Astrocyte (in vitro differentiated cells and primary cell): ENCODE measurements around the gene SPATA24. TPM values are rescaled to one million over a fixed set of nuclear protein-coding genes. Genes with fewer than 3 reads are reported as not detected.

Experiments
- DNase-seq: peaks from one replicate; pipeline ENCODE4 v3.0.0-alpha.2; 2010; ENCODE audit warnings: low read depth
- FAIRE-seq: peaks from 2 replicates; lab custom pipeline; 2011; peaks lifted over from hg19 to GRCh38; lab: Jason Lieb, UNC
- H2AFZ ChIP-seq: 2 replicates; pipeline ENCODE4 v1.6.0; 2012; ENCODE audit warnings: low read depth, low read length, inconsistent platforms
- H3K27ac ChIP-seq: 2 replicates; pipeline ENCODE4 v1.5.1; 2011; ENCODE audit warnings: low read depth, low read length, inconsistent platforms
- H3K27me3 ChIP-seq: 2 replicates; pipeline ENCODE4 v1.6.0; 2011; ENCODE audit warnings: low read length, inconsistent platforms; ENCODE audit not compliant: insufficient read depth
- H3K36me3 ChIP-seq: 2 replicates; pipeline ENCODE4 v1.5.1; 2011; ENCODE audit warnings: low read length, inconsistent platforms; ENCODE audit not compliant: insufficient read depth
- H3K4me1 ChIP-seq: 2 replicates; pipeline ENCODE4 v1.5.1; 2011; ENCODE audit warnings: low read length, inconsistent platforms; ENCODE audit not compliant: insufficient read depth
- H3K4me2 ChIP-seq: 2 replicates; pipeline ENCODE4 v1.6.0; 2012; ENCODE audit warnings: low read length, inconsistent platforms
- H3K4me3 ChIP-seq: 2 replicates; pipeline ENCODE4 v1.5.1; 2011; ENCODE audit warnings: low read depth, mild to moderate bottlenecking, low read length, inconsistent platforms; ENCODE audit not compliant: insufficient read depth
- H3K79me2 ChIP-seq: 2 replicates; pipeline ENCODE4 v1.6.0; 2012; ENCODE audit warnings: mild to moderate bottlenecking, low read length, inconsistent platforms; ENCODE audit not compliant: insufficient read depth
- H3K9ac ChIP-seq: 2 replicates; pipeline ENCODE4 v1.6.0; 2012; ENCODE audit warnings: mild to moderate bottlenecking, low read length, inconsistent platforms
- H3K9me3 ChIP-seq: 2 replicates; pipeline ENCODE4 v1.5.1; 2012; ENCODE audit warnings: low read depth, mild to moderate bottlenecking, low read length, inconsistent platforms; ENCODE audit not compliant: insufficient read depth
- H4K20me1 ChIP-seq: 2 replicates; pipeline ENCODE4 v1.6.0; 2012; ENCODE audit warnings: low read length, inconsistent platforms; ENCODE audit not compliant: insufficient read depth
- H3K27ac Mint-ChIP-seq: one replicate; pipeline ENCODE4 v1.8.0; 2021; ENCODE audit warnings: mild to moderate bottlenecking, mixed read lengths; ENCODE audit not compliant: unreplicated experiment
- H3K27me3 Mint-ChIP-seq: one replicate; pipeline ENCODE4 v1.8.0; 2021; ENCODE audit warnings: low read depth, mixed read lengths; ENCODE audit not compliant: unreplicated experiment
- H3K36me3 Mint-ChIP-seq: one replicate; pipeline ENCODE4 v1.8.0; 2021; ENCODE audit warnings: low read depth, mixed read lengths; ENCODE audit not compliant: unreplicated experiment
- H3K4me1 Mint-ChIP-seq: one replicate; pipeline ENCODE4 v1.8.0; 2021; ENCODE audit warnings: low read depth, mixed read lengths; ENCODE audit not compliant: unreplicated experiment
- H3K4me3 Mint-ChIP-seq: one replicate; pipeline ENCODE4 v1.8.0; 2021; ENCODE audit warnings: mild to moderate bottlenecking, moderate library complexity, mixed read lengths; ENCODE audit not compliant: unreplicated experiment
- H3K9me3 Mint-ChIP-seq: one replicate; pipeline ENCODE4 v1.8.0; 2021; ENCODE audit warnings: mild to moderate bottlenecking, mixed read lengths; ENCODE audit not compliant: unreplicated experiment
- CTCF ChIP-seq: IDR thresholded peaks from 2 replicates; pipeline ENCODE4 v1.5.1; 2011; ENCODE audit warnings: low read depth, mild to moderate bottlenecking, inconsistent platforms, low read length, moderate library complexity; ENCODE audit not compliant: insufficient read depth
- EZH2 ChIP-seq: IDR thresholded peaks from 2 replicates; pipeline ENCODE4 v1.6.1; 2012; ENCODE audit warnings: mild to moderate bottlenecking, low read length, inconsistent platforms; ENCODE audit not compliant: insufficient read depth
- total RNA-seq: library from RNA; stranded (reverse); gene quantifications from 2 replicates; pipeline ENCODE4 v1.2.1, GENCODE V29; 2021

The SPATA24 gene
- total RNA-seq, 1 donor from 2014 or later = 5.2 TPM

- H3K27ac Mint-ChIP-seq = no peak within 1 kb of the TSS
- peaks cover 28% of the 10 kb centered on the region for H3K27me3 Mint-ChIP-seq
Observed at GRCh38 chr5:139394654-139395566, 9.0 kb downstream of the SPATA24 start, which contains the start of gene PROB1. Gene PROB1 (minus strand): TSS chr5:139395104. CDS start chr5:139395081, 23 bp downstream.

GRCh38 chr5:139394123-139394653 lies 9.7 kb downstream of the SPATA24 start:
- Mint-ChIP-seq H3K36me3 (peaks cover 6% of the 10 kb centered on the region), H3K27me3 (peaks cover 28% of the 10 kb centered on the region), H3K9me3 (no peaks in the 10 kb centered on the region), H3K27ac (no peak overlapping the region), H3K4me1 (peaks cover 4% of the 10 kb centered on the region), H3K4me3 (no peak overlapping the region)
- H3K4me1 ChIP-seq = peaks cover 14% of the 10 kb centered on the region
- DNase-seq (no peak), FAIRE-seq (no peak)
- H4K20me1 ChIP-seq = peaks cover 3% of the 10 kb centered on the region
- peaks cover 18% of the 10 kb centered on the region for H3K27me3 ChIP-seq
- H3K36me3 ChIP-seq = no peaks in the 10 kb centered on the region
- no peak overlapping the region for H3K27ac ChIP-seq
- TF ChIP-seq EZH2 = peak; percentile 95
- no peak for TF ChIP-seq CTCF
- H3K79me2 ChIP-seq = no peaks in the 10 kb centered on the region
- peak overlapping the region; percentile 81 for H3K4me2 ChIP-seq
- peak overlapping the region; percentile 9 for H3K9ac ChIP-seq
- no peaks in the 10 kb centered on the region for H3K9me3 ChIP-seq
- peak overlapping the region; percentile 71 for H2AFZ ChIP-seq
- H3K4me3 ChIP-seq = peak overlapping the region; percentile 17

More at GRCh38 chr5:139394654-139395566, 9.0 kb downstream of the SPATA24 start, which contains the start of gene PROB1:
- H3K4me3 Mint-ChIP-seq = no peak within 1 kb of the TSS
- TF ChIP-seq EZH2 = peak; percentile 69
- no peak for TF ChIP-seq CTCF
- H3K4me1 Mint-ChIP-seq = peaks cover 4% of the 10 kb centered on the region
- H3K9ac ChIP-seq = peak within 1 kb of the TSS; percentile 9
- H3K4me1 ChIP-seq = peaks cover 14% of the 10 kb centered on the region
- DNase-seq (no peak), FAIRE-seq (no peak)
- H3K36me3 ChIP-seq = no peaks in the 10 kb centered on the region
- peaks cover 3% of the 10 kb centered on the region for H4K20me1 ChIP-seq
- H3K9me3 ChIP-seq = no peaks in the 10 kb centered on the region
- peaks cover 9% of the 10 kb centered on the region for H3K36me3 Mint-ChIP-seq
- no peaks in the 10 kb centered on the region for H3K9me3 Mint-ChIP-seq
- peak within 1 kb of the TSS; percentile 17 for H3K4me3 ChIP-seq
- peak within 1 kb of the TSS; percentile 71 for H2AFZ ChIP-seq
- peak within 1 kb of the TSS; percentile 81 for H3K4me2 ChIP-seq
- no peaks in the 10 kb centered on the region for H3K79me2 ChIP-seq
- H3K27ac ChIP-seq = no peak within 1 kb of the TSS
- peaks cover 18% of the 10 kb centered on the region for H3K27me3 ChIP-seq
